HepG2 (cell line): Measurements from ENCODE around the gene DRC3.

ENCODE experiments used
- MAFF ChIP-seq: IDR thresholded peaks from 2 replicates; pipeline ENCODE4 v1.6.1; 2011; ENCODE audit warnings: low read depth, low read length, improper control_type of control experiment
- THYN1 ChIP-seq: sonication (generic); formaldehyde crosslinking; IDR thresholded peaks from 2 replicates; pipeline ENCODE4 v1.8.1; 2023; ENCODE audit warnings: low read depth, mild to moderate bottlenecking, moderate library complexity, missing genetic modification reagents, borderline replicate concordance

DNA sequence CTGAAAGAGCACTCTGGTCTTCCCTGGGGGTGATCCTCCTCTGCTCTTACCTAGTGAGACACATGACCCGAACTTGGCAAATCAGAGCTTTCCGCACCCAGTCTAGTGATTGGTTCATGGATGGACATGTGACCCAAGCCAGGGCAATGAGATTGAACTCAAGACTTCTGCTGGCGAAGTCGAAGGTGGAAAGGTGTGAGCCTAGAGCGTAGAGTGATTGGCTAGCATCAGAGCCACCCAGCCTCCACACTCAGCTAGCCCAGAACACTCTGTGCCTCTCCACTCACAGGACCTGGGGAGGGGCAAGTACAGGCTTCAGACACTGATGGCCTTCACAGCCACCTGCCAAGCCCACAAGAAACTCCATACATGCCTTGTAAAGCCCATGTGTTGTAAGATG is 48.7 kb downstream of the DRC3 start:
- TF ChIP-seq THYN1 (CRISPR knock-in tag) = no peak
- TF ChIP-seq MAFF = no peak
